GM23338 (cell line): ENCODE data around the gene KDM4E. TPM values are rescaled to one million over a fixed set of nuclear protein-coding genes. Genes with fewer than 3 reads are reported as not detected.

ENCODE experiments used
- ATAC-seq: fragments of 200-7000 bp; cut with Tn5 transposase; 3 replicates; pipeline ENCODE4 v1.9.1; 2020
- DNase-seq: peaks from one replicate; pipeline ENCODE4 v3.0.0-alpha.2; 2015; ENCODE audit warnings: low spot score
- H2AFZ ChIP-seq: fragments of 200-600 bp; sonication (generic); 2 replicates; pipeline ENCODE4 v1.8.0; 2016; ENCODE audit warnings: antibody characterized with exemption, mild to moderate bottlenecking, moderate library complexity
- H3F3A ChIP-seq: fragments of 200-600 bp; sonication (generic); replicated peaks from 2 replicates; pipeline ENCODE4 v1.8.0; 2017; ENCODE audit warnings: antibody characterized with exemption, mixed run types, low read depth
- H3K27ac ChIP-seq: fragments of 200-600 bp; sonication (generic); 2 replicates; pipeline ENCODE4 v1.6.1; 2016; ENCODE audit warnings: low read depth
- H3K27me3 ChIP-seq: fragments of 200-600 bp; sonication (generic); 2 replicates; pipeline ENCODE4 v1.8.0; 2016; ENCODE audit warnings: mild to moderate bottlenecking, mixed run types, moderate library complexity; ENCODE audit not compliant: insufficient read depth
- H3K36me3 ChIP-seq: fragments of 200-600 bp; sonication (generic); 2 replicates; pipeline ENCODE4 v1.8.0; 2016; ENCODE audit warnings: mild to moderate bottlenecking; ENCODE audit not compliant: insufficient read depth
- H3K4me1 ChIP-seq: fragments of 200-600 bp; sonication (generic); 2 replicates; pipeline ENCODE4 v1.8.0; 2016; ENCODE audit warnings: mild to moderate bottlenecking, moderate library complexity; ENCODE audit not compliant: insufficient read depth
- H3K4me2 ChIP-seq: fragments of 200-600 bp; sonication (generic); 2 replicates; pipeline ENCODE4 v1.7.1; 2017; ENCODE audit warnings: mixed run types
- H3K4me3 ChIP-seq: fragments of 200-600 bp; sonication (generic); 2 replicates; pipeline ENCODE4 v1.6.1; 2016; ENCODE audit warnings: mixed run types
- H3K79me2 ChIP-seq: fragments of 200-600 bp; sonication (generic); replicated peaks from 2 replicates; pipeline ENCODE4 v1.8.0; 2017; ENCODE audit warnings: mild to moderate bottlenecking; ENCODE audit not compliant: insufficient read depth
- H3K9me2 ChIP-seq: fragments of 200-600 bp; sonication (generic); 2 replicates; pipeline ENCODE4 v1.8.0; 2017; ENCODE audit not compliant: insufficient read depth
- H4K20me1 ChIP-seq: fragments of 200-600 bp; sonication (generic); replicated peaks from 2 replicates; pipeline ENCODE4 v1.8.0; 2017; ENCODE audit warnings: mild to moderate bottlenecking; ENCODE audit not compliant: insufficient read depth
- H3K27ac Mint-ChIP-seq: 2 replicates; pipeline ENCODE4 v1.8.0; 2020; ENCODE audit warnings: inconsistent platforms, mild to moderate bottlenecking, moderate library complexity, mixed read lengths
- H3K27me3 Mint-ChIP-seq: 3 replicates; pipeline ENCODE4 v1.8.0; 2022; ENCODE audit warnings: low read depth, mild to moderate bottlenecking, moderate library complexity, mixed read lengths, inconsistent platforms; ENCODE audit not compliant: insufficient read depth, poor library complexity
- H3K36me3 Mint-ChIP-seq: 3 replicates; pipeline ENCODE4 v1.8.0; 2021; ENCODE audit warnings: low read depth, mild to moderate bottlenecking, inconsistent platforms, moderate library complexity, mixed read lengths
- H3K4me1 Mint-ChIP-seq: 3 replicates; pipeline ENCODE4 v1.8.0; 2020; ENCODE audit warnings: mild to moderate bottlenecking, inconsistent platforms, mixed read lengths
- H3K4me3 Mint-ChIP-seq: 3 replicates; pipeline ENCODE4 v1.8.0; 2021; ENCODE audit warnings: moderate library complexity, mild to moderate bottlenecking, inconsistent platforms, mixed read lengths
- H3K9me3 Mint-ChIP-seq: 3 replicates; pipeline ENCODE4 v1.8.0; 2020; ENCODE audit warnings: moderate library complexity, mild to moderate bottlenecking, inconsistent platforms, mixed read lengths
- CREB1 ChIP-seq: fragments of 250-450 bp; sonication (Bioruptor Pico); IDR thresholded peaks from 2 replicates; pipeline ENCODE4 v1.5.0; 2020; ENCODE audit warnings: low read depth, mild to moderate bottlenecking, moderate library complexity
- CTCF ChIP-seq, 2 experiments: fragments of 200-600 bp in 1 of 2; sonication (generic) in 1 of 2; conservative IDR thresholded peaks; 2 replicates each; pipeline versions ENCODE4 v1.5.1 to v1.6.1; 2016 to 2017; ENCODE audit warnings: antibody characterized with exemption in 2 of 2, low read depth in 2 of 2, mild to moderate bottlenecking in 2 of 2, moderate library complexity in 1 of 2
- ETS1 ChIP-seq: IDR thresholded peaks from 2 replicates; pipeline ENCODE4 v1.6.1; 2016; ENCODE audit warnings: antibody characterized with exemption
- EZH2 ChIP-seq: fragments of 200-600 bp; sonication (generic); IDR thresholded peaks from one replicate; pipeline ENCODE4 v1.8.0; 2017; ENCODE audit warnings: antibody characterized with exemption, mild to moderate bottlenecking, low read depth; ENCODE audit not compliant: unreplicated experiment
- NANOG ChIP-seq: IDR thresholded peaks from 2 replicates; pipeline ENCODE4 v1.6.1; 2016; ENCODE audit warnings: antibody characterized with exemption, borderline replicate concordance
- REST ChIP-seq: IDR thresholded peaks from one replicate; pipeline ENCODE4 v1.6.1; 2018; ENCODE audit warnings: antibody characterized with exemption; ENCODE audit not compliant: unreplicated experiment
- ZNF331 ChIP-seq: fragments of 250-450 bp; sonication (Bioruptor Pico); IDR thresholded peaks from 2 replicates; pipeline ENCODE4 v1.5.0; 2020; ENCODE audit warnings: low read depth, mild to moderate bottlenecking, moderate library complexity
- polyA plus RNA-seq: library from polyadenylated mRNA; unstranded; fragments of >200 nt; fragmentation: Nextera tagmentation; extraction: Ambion mirVana; gene quantifications from 2 replicates; pipeline ENCODE4 v1.2.1, GENCODE V29; 2016
- total RNA-seq: library from RNA; depleted of rRNA; stranded (reverse); fragments of >200 nt; shearing (Covaris generic); gene quantifications from 2 replicates; pipeline ENCODE4 v1.2.3, GENCODE V29; 2014

KDM4E gene
- total and polyA plus RNA-seq, 2 experiments from 2014 or later = not detected

GRCh38 chr11:95074792-95075563 is 49.9 kb downstream of the KDM4E start (continued):
- no peak for TF ChIP-seq REST
- no peak for TF ChIP-seq CTCF (conservative IDR thresholded peaks at IDR 0.05; ENCODE audit: low read depth in 2 of 2)
- no peak for TF ChIP-seq EZH2
- no peak for TF ChIP-seq ZNF331 (CRISPR knock-in tag)

GRCh38 chr11:95076416-95076815 is 51.4 kb downstream of the KDM4E start:
- Mint-ChIP-seq H3K4me1 (peaks cover 9% of the 10 kb centered on the region; the same call in 2 of the 3 replicates), H3K27ac (no peak overlapping the region), H3K9me3 (no peaks in the 10 kb centered on the region), H3K4me3 (no peak overlapping the region), H3K36me3 (no peaks in the 10 kb centered on the region), H3K27me3 (no peaks in the 10 kb centered on the region)
- Histone ChIP-seq H3K4me2 (no peak overlapping the region), H3K4me3 (no peak overlapping the region), H3K9me2 (0 out of 2 replicates have a peak, but pooled peaks cover 3% of the 10 kb centered on the region), H2AFZ (no peak overlapping the region), H3K36me3 (no peaks in the 10 kb centered on the region), H3K27ac (no peak overlapping the region), H3K4me1 (peaks cover 8% of the 10 kb centered on the region), H3K79me2 (no peaks in the 10 kb centered on the region), H3K27me3 (no peaks in the 10 kb centered on the region), H4K20me1 (no peaks in the 10 kb centered on the region), H3F3A (no peaks in the 10 kb centered on the region)
- DNase-seq (no peak), ATAC-seq (no peak)
- TF ChIP-seq EZH2 = no peak

GRCh38 chr11:95076981-95077380 is 51.9 kb downstream of the KDM4E start:
- DNase-seq (no peak), ATAC-seq (no peak)
- H3K27me3 Mint-ChIP-seq = no peaks in the 10 kb centered on the region
- 0 out of 2 replicates have a peak, but pooled peaks cover 3% of the 10 kb centered on the region for H3K9me2 ChIP-seq
- no peaks in the 10 kb centered on the region for H4K20me1 ChIP-seq
- no peaks in the 10 kb centered on the region for H3K36me3 ChIP-seq
- H3K4me2 ChIP-seq = no peak overlapping the region
- no peaks in the 10 kb centered on the region for H3K79me2 ChIP-seq
- H3K4me3 Mint-ChIP-seq = no peak overlapping the region
- no peaks in the 10 kb centered on the region for H3K9me3 Mint-ChIP-seq
- H3K27ac Mint-ChIP-seq = no peak overlapping the region
- no peaks in the 10 kb centered on the region for H3F3A ChIP-seq
- no peak overlapping the region for H2AFZ ChIP-seq
- no peaks in the 10 kb centered on the region for H3K27me3 ChIP-seq
- peaks cover 13% of the 10 kb centered on the region; the same call in 2 of the 3 replicates for H3K4me1 Mint-ChIP-seq
- no peak overlapping the region for H3K27ac ChIP-seq
- H3K4me1 ChIP-seq = peaks cover 12% of the 10 kb centered on the region
- H3K36me3 Mint-ChIP-seq = no peaks in the 10 kb centered on the region
- no peak overlapping the region for H3K4me3 ChIP-seq
- TF ChIP-seq ZNF331 (CRISPR knock-in tag) (no peak), CREB1 (no peak), NANOG (no peak), REST (no peak), ETS1 (no peak), EZH2 (no peak)
